Nephron progenitor cell (in vitro differentiated cells): ENCODE measurements around the gene TMEM272.

ENCODE experiments used
- DNase-seq: peaks from one replicate; pipeline ENCODE4 v3.0.0; 2021
- H3K27ac Mint-ChIP-seq: 2 replicates; pipeline ENCODE4 v1.8.0; 2021; ENCODE audit warnings: mild to moderate bottlenecking, moderate library complexity, mixed read lengths
- H3K27me3 Mint-ChIP-seq: 2 replicates; pipeline ENCODE4 v1.8.0; 2021; ENCODE audit warnings: mild to moderate bottlenecking, low read depth, mixed read lengths; ENCODE audit not compliant: poor library complexity
- H3K36me3 Mint-ChIP-seq: 2 replicates; pipeline ENCODE4 v1.8.0; 2021; ENCODE audit warnings: low read depth, mixed read lengths
- H3K4me1 Mint-ChIP-seq: 2 replicates; pipeline ENCODE4 v1.8.0; 2021; ENCODE audit warnings: mixed read lengths
- H3K4me3 Mint-ChIP-seq: 2 replicates; pipeline ENCODE4 v1.8.0; 2021; ENCODE audit warnings: mild to moderate bottlenecking, moderate library complexity, mixed read lengths
- H3K9me3 Mint-ChIP-seq: 2 replicates; pipeline ENCODE4 v1.8.0; 2021; ENCODE audit warnings: mild to moderate bottlenecking, moderate library complexity, mixed read lengths
- TF ChIP-seq, protein P1 (sequence below): fragments of 200-600 bp; sonication (generic); IDR thresholded peaks from 2 replicates; pipeline ENCODE4 v1.5.0; 2021; ENCODE audit warnings: antibody characterized with exemption

Gene TMEM272

DNA sequence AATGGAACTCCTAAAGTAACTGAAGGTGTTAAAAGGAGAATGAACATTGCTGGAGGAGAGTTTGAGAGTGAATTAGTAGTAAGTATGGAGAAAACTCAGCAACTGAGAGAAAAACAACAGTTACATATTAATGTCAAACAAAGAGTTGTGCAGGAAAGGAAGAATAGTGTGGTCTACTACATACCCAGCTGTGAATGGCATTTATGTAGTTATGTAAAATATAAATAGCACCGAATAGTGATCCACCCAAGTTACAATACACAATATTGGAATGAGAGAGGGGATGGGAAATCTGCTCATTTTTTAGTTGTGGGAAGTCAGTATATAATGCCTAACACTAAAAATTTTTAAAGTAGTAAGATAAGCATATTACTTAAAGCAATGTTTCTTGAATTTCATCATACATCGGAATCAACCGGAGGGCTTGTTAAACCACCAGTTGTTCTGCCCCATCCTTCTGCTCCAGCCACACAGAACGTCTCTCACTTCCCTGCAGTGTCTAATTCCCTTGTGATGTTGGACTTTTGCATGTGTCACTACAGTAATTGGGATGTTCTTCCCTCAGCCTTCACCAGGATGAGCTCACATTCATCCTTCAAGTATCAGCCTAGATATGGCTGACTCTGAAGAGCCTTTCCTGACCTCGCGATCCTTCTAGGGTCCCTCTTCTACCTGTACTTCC lies 28.3 kb upstream of the TMEM272 start:
- Mint-ChIP-seq H3K36me3 (no peaks in the 10 kb centered on the region), H3K4me3 (no peak overlapping the region)

DNA sequence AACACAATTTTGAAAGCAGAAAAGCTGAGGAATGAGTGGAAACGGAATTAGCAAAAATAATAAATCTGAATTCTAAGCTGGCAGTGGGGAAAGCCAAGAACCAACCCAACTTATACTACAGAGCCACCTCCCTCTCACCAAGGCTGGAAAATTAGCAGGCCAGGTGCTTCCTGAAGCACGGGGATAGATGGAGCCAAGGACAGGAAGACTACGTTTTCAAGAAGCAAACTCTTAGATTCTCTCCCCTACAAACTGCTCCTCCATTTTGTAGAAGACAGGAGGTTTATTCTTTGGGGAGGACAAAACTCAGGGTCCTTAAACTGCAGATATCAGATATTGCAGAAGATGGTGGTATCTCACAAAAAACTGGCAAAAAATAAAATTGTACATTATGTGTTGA lies 25.6 kb upstream of the TMEM272 start:
- no peaks in the 10 kb centered on the region for H3K9me3 Mint-ChIP-seq
- H3K4me3 Mint-ChIP-seq = no peak overlapping the region
- peaks cover 14% of the 10 kb centered on the region for H3K27me3 Mint-ChIP-seq
- TF ChIP-seq, protein P1, sequence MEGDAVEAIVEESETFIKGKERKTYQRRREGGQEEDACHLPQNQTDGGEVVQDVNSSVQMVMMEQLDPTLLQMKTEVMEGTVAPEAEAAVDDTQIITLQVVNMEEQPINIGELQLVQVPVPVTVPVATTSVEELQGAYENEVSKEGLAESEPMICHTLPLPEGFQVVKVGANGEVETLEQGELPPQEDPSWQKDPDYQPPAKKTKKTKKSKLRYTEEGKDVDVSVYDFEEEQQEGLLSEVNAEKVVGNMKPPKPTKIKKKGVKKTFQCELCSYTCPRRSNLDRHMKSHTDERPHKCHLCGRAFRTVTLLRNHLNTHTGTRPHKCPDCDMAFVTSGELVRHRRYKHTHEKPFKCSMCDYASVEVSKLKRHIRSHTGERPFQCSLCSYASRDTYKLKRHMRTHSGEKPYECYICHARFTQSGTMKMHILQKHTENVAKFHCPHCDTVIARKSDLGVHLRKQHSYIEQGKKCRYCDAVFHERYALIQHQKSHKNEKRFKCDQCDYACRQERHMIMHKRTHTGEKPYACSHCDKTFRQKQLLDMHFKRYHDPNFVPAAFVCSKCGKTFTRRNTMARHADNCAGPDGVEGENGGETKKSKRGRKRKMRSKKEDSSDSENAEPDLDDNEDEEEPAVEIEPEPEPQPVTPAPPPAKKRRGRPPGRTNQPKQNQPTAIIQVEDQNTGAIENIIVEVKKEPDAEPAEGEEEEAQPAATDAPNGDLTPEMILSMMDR = no peak
- H3K4me1 Mint-ChIP-seq = peaks cover 8% of the 10 kb centered on the region
- H3K36me3 Mint-ChIP-seq = no peaks in the 10 kb centered on the region
- DNase-seq = no peak
- no peak overlapping the region for H3K27ac Mint-ChIP-seq

More for the DNA sequence above, 28.3 kb upstream of the TMEM272 start:
- TF ChIP-seq, protein P1 = no peak
- peaks cover 18% of the 10 kb centered on the region for H3K27me3 Mint-ChIP-seq
- H3K9me3 Mint-ChIP-seq = no peaks in the 10 kb centered on the region
- H3K4me1 Mint-ChIP-seq = peaks cover 20% of the 10 kb centered on the region
- no peak overlapping the region for H3K27ac Mint-ChIP-seq
- DNase-seq = no peak

GRCh38 chr13:51869916-51870315 lies 24.9 kb upstream of the TMEM272 start:
- DNase-seq = no peak
- TF ChIP-seq, protein P1 = no peak
- Mint-ChIP-seq H3K36me3 (no peaks in the 10 kb centered on the region), H3K27me3 (peaks cover 14% of the 10 kb centered on the region), H3K4me3 (no peak overlapping the region), H3K4me1 (peaks cover 8% of the 10 kb centered on the region), H3K9me3 (no peaks in the 10 kb centered on the region), H3K27ac (no peak overlapping the region)

DNA sequence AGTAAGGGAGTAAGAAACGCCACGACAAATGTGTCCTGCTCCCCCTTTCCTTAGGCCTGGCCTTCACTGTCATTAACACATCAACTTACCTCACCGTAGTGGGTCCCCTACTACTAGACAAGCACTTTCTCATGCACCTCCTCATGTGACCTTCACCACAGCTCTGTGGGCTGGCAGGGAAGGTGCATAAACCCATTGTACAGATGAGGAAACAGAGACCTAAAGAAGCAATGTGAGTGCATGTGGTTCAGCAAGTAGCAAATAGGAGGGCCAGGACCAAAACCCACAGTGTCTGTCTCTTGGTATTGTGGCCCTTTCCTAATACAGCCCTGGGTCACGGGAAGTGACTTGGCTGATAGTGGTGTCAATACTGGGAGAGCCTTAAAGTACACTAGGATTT lies 22.1 kb upstream of the TMEM272 start:
- H3K4me3 Mint-ChIP-seq = no peak overlapping the region
- H3K4me1 Mint-ChIP-seq = no peaks in the 10 kb centered on the region
- H3K36me3 Mint-ChIP-seq = no peaks in the 10 kb centered on the region
- no peak for DNase-seq
- no peaks in the 10 kb centered on the region for H3K9me3 Mint-ChIP-seq
- no peak overlapping the region for H3K27ac Mint-ChIP-seq
- H3K27me3 Mint-ChIP-seq = peaks cover 18% of the 10 kb centered on the region
- TF ChIP-seq, protein P1 = no peak

GRCh38 chr13:51865838-51866237 lies 20.9 kb upstream of the TMEM272 start:
- Mint-ChIP-seq H3K4me3 (no peak overlapping the region), H3K4me1 (no peaks in the 10 kb centered on the region), H3K27ac (no peak overlapping the region), H3K9me3 (no peaks in the 10 kb centered on the region), H3K36me3 (no peaks in the 10 kb centered on the region), H3K27me3 (peaks cover 18% of the 10 kb centered on the region)
- TF ChIP-seq, protein P1 = no peak
- DNase-seq = no peak

DNA sequence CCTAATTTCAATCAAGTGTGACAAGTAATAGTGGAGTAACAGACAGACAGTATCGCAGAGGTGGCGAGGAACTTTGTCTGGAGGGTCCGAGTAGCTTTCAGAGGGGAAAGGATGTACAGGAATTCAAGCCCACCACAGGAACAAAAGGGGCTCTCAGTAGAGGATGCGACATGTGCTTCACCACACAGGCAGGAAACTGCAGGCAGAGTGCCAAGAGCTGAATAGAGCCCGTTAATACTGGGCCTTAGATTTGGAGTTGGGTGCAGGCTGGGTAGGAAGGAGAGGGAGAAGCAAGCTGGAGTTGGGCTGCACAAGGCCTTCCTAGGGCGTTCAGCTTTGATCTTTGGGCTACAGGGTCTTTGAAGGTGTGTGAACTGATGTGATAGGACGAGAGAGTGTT lies 18.0 kb upstream of the TMEM272 start:
- no peak for DNase-seq
- peaks cover 10% of the 10 kb centered on the region for H3K4me1 Mint-ChIP-seq
- TF ChIP-seq, protein P1 = no peak
- H3K9me3 Mint-ChIP-seq = no peaks in the 10 kb centered on the region
- peak overlapping the region; percentile 2 for H3K27ac Mint-ChIP-seq
- H3K27me3 Mint-ChIP-seq = peaks cover 7% of the 10 kb centered on the region
- no peaks in the 10 kb centered on the region for H3K36me3 Mint-ChIP-seq
- H3K4me3 Mint-ChIP-seq = no peak overlapping the region
